Measurements from ENCODE around the gene PTCRA.
"Not testable (repeated sequence)": the region's sequence is repeated elsewhere in the genome, so short reads cannot be mapped to it uniquely, and the experiment has no call there.

GRCh38 chr6:42888201-42888600 lies 27.7 kb upstream of the PTCRA start:
- not testable (repeated sequence) for TF ChIP-seq CTCF (conservative IDR thresholded peaks at IDR 0.05; ENCODE audit: low read length); EZH2phosphoT487 (IDR thresholded peaks at IDR 0.05; ENCODE audit: borderline replicate concordance)

Measured in Loucy (cell line).